ENCODE data around the gene TATDN3. TPM values are rescaled to one million over a fixed set of nuclear protein-coding genes. Genes with fewer than 3 reads are reported as not detected.

The TATDN3 gene
- total RNA-seq, 1 experiment from 2014 or later, result 13.8 TPM

GRCh38 chr1:212743901-212744475 lies 47.7 kb upstream of the TATDN3 start:
- Histone ChIP-seq H2BK12ac (ENCODE audit: insufficient read length, low read depth, low read length) (no peak overlapping the region), H2BK5ac (ENCODE audit: insufficient read length, low read length) (no peak overlapping the region), H4K8ac (replicated peaks; ENCODE audit: insufficient read length, low read depth, low read length) (no peak overlapping the region), H3K23me2 (ENCODE audit: insufficient read length, low read depth, low read length, poor library complexity, severe bottlenecking) (no peaks in the 10 kb centered on the region), H3K79me1 (ENCODE audit: insufficient read depth, low read depth, low read length, poor library complexity, severe bottlenecking) (peaks cover 3% of the 10 kb centered on the region), H2AFZ (ENCODE audit: low read length) (no peak overlapping the region), H3K14ac (ENCODE audit: insufficient read depth, low read length) (no peak overlapping the region), H3K9ac (ENCODE audit: extremely low read depth, insufficient read length, low read length) (no peak overlapping the region), H3K9me3 (ENCODE audit: control insufficient read depth, low read depth, low read length) (no peaks in the 10 kb centered on the region), H4K5ac (ENCODE audit: insufficient read length, low read depth, low read length) (no peak overlapping the region), H2BK120ac (ENCODE audit: low read depth, low read length, poor library complexity, severe bottlenecking) (no peak overlapping the region), H2BK20ac (ENCODE audit: low read depth, low read length, poor library complexity, severe bottlenecking) (no peak overlapping the region), H3K56ac (ENCODE audit: insufficient read length, low read depth, low read length) (no peak overlapping the region), H2BK15ac (ENCODE audit: low read depth, low read length) (no peak overlapping the region), H3K23ac (ENCODE audit: insufficient read length, low read depth, low read length) (no peak overlapping the region), H4K91ac (ENCODE audit: insufficient read length, low read depth, low read length) (no peak overlapping the region), H3K4ac (ENCODE audit: low read depth, low read length) (no peak overlapping the region), H3K27me3 (ENCODE audit: insufficient read depth, low read length) (no peaks in the 10 kb centered on the region), H3T11ph (ENCODE audit: low read length) (no peak overlapping the region), H2AK5ac (ENCODE audit: insufficient read length, low read length) (no peak overlapping the region), H3K27ac (ENCODE audit: insufficient read length, low read depth, low read length) (no peak overlapping the region), H3K4me2 (ENCODE audit: insufficient read depth, insufficient read length, low read length) (no peak overlapping the region), H4K20me1 (ENCODE audit: control insufficient read depth, insufficient read depth, insufficient read length) (no peaks in the 10 kb centered on the region), H3K4me1 (ENCODE audit: insufficient read depth, low read length) (no peaks in the 10 kb centered on the region), H3K18ac (ENCODE audit: insufficient read length, low read depth, low read length) (no peak overlapping the region), H3K79me2 (ENCODE audit: insufficient read depth, low read length) (peaks cover 2% of the 10 kb centered on the region; the same call in 1 of the 2 replicates)
- no peak overlapping the region for H3K4me3 Mint-ChIP-seq
- H3K4me1 Mint-ChIP-seq, result peaks cover 3 to 10% of the 10 kb centered on the region in 2 experiments
- no CpG with 5 or more reads among the region's 4 CpGs for WGBS (ENCODE audit: extremely low coverage, insufficient read length, low lambda C conversion rate)
- no peak for TF ChIP-seq CTCF (conservative IDR thresholded peaks at IDR 0.05)
- no peaks in the 10 kb centered on the region; a peak in 2 of 5 replicates for H3K9me3 Mint-ChIP-seq
- no peaks in the 10 kb centered on the region for H3K27me3 Mint-ChIP-seq (ENCODE audit: low read depth)
- DNase-seq, result no peak
- peak overlapping the region in 1 of 3 experiments; percentile 39; a peak in 1 of 7 replicates for H3K27ac Mint-ChIP-seq
- H3K36me3 Mint-ChIP-seq (ENCODE audit: insufficient read depth in 1 of 3, low read depth in 3 of 3), result peaks cover 17 to 18% (median 18%) of the 10 kb centered on the region in 3 experiments; a peak in 6 of 7 replicates
